H9 (cell line): ENCODE data around the gene CD164L2. TPM values are rescaled to one million over a fixed set of nuclear protein-coding genes. Genes with fewer than 3 reads are reported as not detected.

Experiments used
- DNase-seq: peaks from one replicate; pipeline ENCODE4 v3.0.0-alpha.2; 2017
- H2AFZ ChIP-seq: one replicate; pipeline ENCODE4 v1.6.1; 2013; ENCODE audit warnings: mild to moderate bottlenecking, low read length, control low read depth, moderate library complexity
- H2AK5ac ChIP-seq: 2 replicates; pipeline ENCODE4 v1.6.1; 2013; ENCODE audit warnings: low read length, control low read depth, mixed read lengths; ENCODE audit not compliant: insufficient read length
- H2BK120ac ChIP-seq: one replicate; pipeline ENCODE4 v1.6.1; 2013; ENCODE audit warnings: low read depth, mild to moderate bottlenecking, low read length, control low read depth, inconsistent platforms; ENCODE audit not compliant: poor library complexity, severe bottlenecking
- H2BK12ac ChIP-seq: 2 replicates; pipeline ENCODE4 v1.6.1; 2013; ENCODE audit warnings: low read length, control low read depth, mixed read lengths, low read depth; ENCODE audit not compliant: insufficient read length
- H2BK15ac ChIP-seq: 2 replicates; pipeline ENCODE4 v1.6.1; 2013; ENCODE audit warnings: low read depth, low read length, control low read depth
- H2BK20ac ChIP-seq: one replicate; pipeline ENCODE4 v1.6.1; 2013; ENCODE audit warnings: low read depth, mild to moderate bottlenecking, low read length, control low read depth, inconsistent platforms; ENCODE audit not compliant: poor library complexity, severe bottlenecking
- H2BK5ac ChIP-seq: 2 replicates; pipeline ENCODE4 v1.6.1; 2013; ENCODE audit warnings: low read length, control low read depth, mixed read lengths; ENCODE audit not compliant: insufficient read length
- H3K14ac ChIP-seq: 2 replicates; pipeline ENCODE4 v1.6.1; 2013; ENCODE audit warnings: low read length, control low read depth; ENCODE audit not compliant: insufficient read depth
- H3K18ac ChIP-seq: 2 replicates; pipeline ENCODE4 v1.6.1; 2013; ENCODE audit warnings: low read depth, mild to moderate bottlenecking, mixed read lengths, low read length, control low read depth; ENCODE audit not compliant: insufficient read length
- H3K23ac ChIP-seq: 2 replicates; pipeline ENCODE4 v1.6.1; 2013; ENCODE audit warnings: low read length, control low read depth, mixed read lengths, low read depth; ENCODE audit not compliant: insufficient read length
- H3K23me2 ChIP-seq: 2 replicates; pipeline ENCODE4 v1.6.1; 2013; ENCODE audit warnings: low read depth, mild to moderate bottlenecking, mixed read lengths, low read length, control low read depth; ENCODE audit not compliant: insufficient read length, poor library complexity, severe bottlenecking
- H3K27ac ChIP-seq: 2 replicates; pipeline ENCODE4 v1.5.1; 2013; ENCODE audit warnings: low read length, control low read depth, mixed read lengths, low read depth; ENCODE audit not compliant: insufficient read length
- H3K27me3 ChIP-seq: 2 replicates; pipeline ENCODE4 v1.6.1; 2013; ENCODE audit warnings: low read length, control low read depth, inconsistent platforms; ENCODE audit not compliant: insufficient read depth
- H3K4ac ChIP-seq: 2 replicates; pipeline ENCODE4 v1.6.1; 2013; ENCODE audit warnings: low read depth, mild to moderate bottlenecking, control low read depth, inconsistent platforms, low read length, moderate library complexity
- H3K4me1 ChIP-seq: 2 replicates; pipeline ENCODE4 v1.6.1; 2013; ENCODE audit warnings: low read length, control low read depth, inconsistent platforms; ENCODE audit not compliant: insufficient read depth
- H3K4me2 ChIP-seq: 2 replicates; pipeline ENCODE4 v1.6.1; 2013; ENCODE audit warnings: low read length, control low read depth, mixed read lengths; ENCODE audit not compliant: insufficient read length, insufficient read depth
- H3K56ac ChIP-seq: 2 replicates; pipeline ENCODE4 v1.6.1; 2013; ENCODE audit warnings: low read depth, mild to moderate bottlenecking, mixed read lengths, low read length, control low read depth; ENCODE audit not compliant: insufficient read length
- H3K79me1 ChIP-seq: 2 replicates; pipeline ENCODE4 v1.6.1; 2013; ENCODE audit warnings: low read depth, mild to moderate bottlenecking, moderate library complexity, low read length, control low read depth, inconsistent platforms; ENCODE audit not compliant: insufficient read depth, poor library complexity, severe bottlenecking
- H3K79me2 ChIP-seq: 2 replicates; pipeline ENCODE4 v1.6.1; 2013; ENCODE audit warnings: low read length, control low read depth, inconsistent platforms; ENCODE audit not compliant: insufficient read depth
- H3K9ac ChIP-seq: 2 replicates; pipeline ENCODE4 v1.6.1; 2013; ENCODE audit warnings: low read length, control low read depth, mixed read lengths; ENCODE audit not compliant: insufficient read length; ENCODE audit errors: extremely low read depth
- H3K9me3 ChIP-seq: one replicate; pipeline ENCODE4 v1.6.1; 2013; ENCODE audit warnings: low read depth, low read length, inconsistent platforms; ENCODE audit not compliant: control insufficient read depth
- H3T11ph ChIP-seq: one replicate; pipeline ENCODE4 v1.6.1; 2013; ENCODE audit warnings: mild to moderate bottlenecking, low read length, control low read depth, inconsistent platforms
- H4K20me1 ChIP-seq: one replicate; pipeline ENCODE4 v1.6.1; 2013; ENCODE audit not compliant: control insufficient read depth, insufficient read length, insufficient read depth
- H4K5ac ChIP-seq: 2 replicates; pipeline ENCODE4 v1.6.1; 2013; ENCODE audit warnings: low read depth, mild to moderate bottlenecking, mixed read lengths, low read length, control low read depth; ENCODE audit not compliant: insufficient read length
- H4K8ac ChIP-seq: replicated peaks from 2 replicates; pipeline ENCODE4 v1.6.1; 2013; ENCODE audit warnings: low read length, control low read depth, mixed read lengths, low read depth; ENCODE audit not compliant: insufficient read length
- H4K91ac ChIP-seq: 2 replicates; pipeline ENCODE4 v1.6.1; 2013; ENCODE audit warnings: low read depth, mild to moderate bottlenecking, moderate library complexity, mixed read lengths, low read length, control low read depth; ENCODE audit not compliant: insufficient read length
- H3K27ac Mint-ChIP-seq, 3 experiments: 2 replicates in 2 of 3; 3 replicates in 1 of 3; pipeline ENCODE4 v1.8.0; 2020 to 2021; ENCODE audit warnings: mixed read lengths in 3 of 3, mild to moderate bottlenecking in 1 of 3, moderate library complexity in 1 of 3
- H3K27me3 Mint-ChIP-seq: 2 replicates; pipeline ENCODE4 v1.8.0; 2021; ENCODE audit warnings: low read depth, mild to moderate bottlenecking, moderate library complexity, mixed read lengths
- H3K36me3 Mint-ChIP-seq, 3 experiments: 2 replicates in 2 of 3; 3 replicates in 1 of 3; pipeline ENCODE4 v1.8.0; 2020 to 2021; ENCODE audit warnings: low read depth in 3 of 3, mixed read lengths in 3 of 3; ENCODE audit not compliant: insufficient read depth in 1 of 3
- H3K4me1 Mint-ChIP-seq, 2 experiments: 2 replicates each; pipeline ENCODE4 v1.8.0; 2020; ENCODE audit warnings: mixed read lengths in 2 of 2
- H3K4me3 Mint-ChIP-seq, 2 experiments: 2 replicates in 1 of 2; 3 replicates in 1 of 2; pipeline ENCODE4 v1.8.0; 2020 to 2021; ENCODE audit warnings: mild to moderate bottlenecking in 2 of 2, mixed read lengths in 2 of 2, moderate library complexity in 1 of 2
- H3K9me3 Mint-ChIP-seq, 2 experiments: 2 replicates in 1 of 2; 3 replicates in 1 of 2; pipeline ENCODE4 v1.8.0; 2020; ENCODE audit warnings: mild to moderate bottlenecking in 2 of 2, mixed read lengths in 2 of 2, moderate library complexity in 1 of 2
- CTCF ChIP-seq: fragments of 200-600 bp; sonication (generic); conservative IDR thresholded peaks from 3 replicates; pipeline ENCODE4 v1.8.0; 2021; ENCODE audit warnings: antibody characterized with exemption, mild to moderate bottlenecking
- WGBS: extraction: QIAGEN DNeasy Blood & Tissue Kit; methylation state at CpG from one replicate; pipeline ENCODE4 v1.1.7; 2013; ENCODE audit warnings: missing lambda C conversion rate, low lambda C conversion rate, mixed read lengths; ENCODE audit not compliant: insufficient read length; ENCODE audit errors: extremely low coverage; 5-methylcytosine and 5-hydroxymethylcytosine counted together
- total RNA-seq: library from RNA; stranded (reverse); gene quantifications from 2 replicates; pipeline ENCODE4 v1.2.1, GENCODE V29; 2021

The CD164L2 gene
- total RNA-seq, 1 experiment from 2014 or later, result 1.2 TPM

GRCh38 chr1:27394282-27394658 is 11.1 kb upstream of the CD164L2 start:
- H2BK15ac ChIP-seq, result no peak overlapping the region

More at GRCh38 chr1:27394282-27394658, 11.1 kb upstream of the CD164L2 start:
- peaks cover 2% of the 10 kb centered on the region for H3K4me1 ChIP-seq
- DNase-seq, result no peak
- no peaks in the 10 kb centered on the region for H4K20me1 ChIP-seq
- H3K18ac ChIP-seq, result no peak overlapping the region
- no peak overlapping the region for H2BK20ac ChIP-seq
- H3K27ac Mint-ChIP-seq, result no peak overlapping the region
- WGBS, result no CpG with 5 or more reads among the region's 9 CpGs
- no peak overlapping the region for H4K5ac ChIP-seq
- peaks cover 0 to 4% (median 3%) of the 10 kb centered on the region in 3 experiments; a peak in 2 of 7 replicates for H3K36me3 Mint-ChIP-seq
- no peaks in the 10 kb centered on the region for H3K9me3 ChIP-seq
- H2AFZ ChIP-seq, result no peak overlapping the region
- H3K23me2 ChIP-seq, result peaks cover 4% of the 10 kb centered on the region
- peaks cover 39 to 45% of the 10 kb centered on the region in 2 experiments for H3K4me1 Mint-ChIP-seq
- no peak overlapping the region for H2BK120ac ChIP-seq
- TF ChIP-seq CTCF, result no peak
- no peak overlapping the region for H2BK5ac ChIP-seq
- H3K4me3 Mint-ChIP-seq, result peak overlapping the region in 1 of 2 experiments; percentile 65; a peak in 3 of 5 replicates
- H3T11ph ChIP-seq, result no peak overlapping the region
- H3K14ac ChIP-seq, result no peak overlapping the region
- no peak overlapping the region for H3K23ac ChIP-seq
- no peaks in the 10 kb centered on the region; the same call in none of the 2 replicates for H3K27me3 Mint-ChIP-seq
- no peak overlapping the region for H2AK5ac ChIP-seq
- H3K9me3 Mint-ChIP-seq, result no peaks in the 10 kb centered on the region; a peak in 2 of 5 replicates
- no peak overlapping the region for H2BK12ac ChIP-seq
- no peak overlapping the region for H3K4ac ChIP-seq
- no peaks in the 10 kb centered on the region for H3K27me3 ChIP-seq
- H3K9ac ChIP-seq, result no peak overlapping the region
- no peak overlapping the region for H4K91ac ChIP-seq
- H4K8ac ChIP-seq, result no peak overlapping the region
- no peaks in the 10 kb centered on the region for H3K79me1 ChIP-seq
- H3K79me2 ChIP-seq, result no peaks in the 10 kb centered on the region
- no peak overlapping the region for H3K27ac ChIP-seq
- no peak overlapping the region for H3K56ac ChIP-seq
- no peak overlapping the region for H3K4me2 ChIP-seq
